Anterior cingulate cortex (tissue), 58 donors: ENCODE data around the gene CCDC126.
"Not testable (repeated sequence)": the region's sequence is repeated elsewhere in the genome, so short reads cannot be mapped to it uniquely, and the experiment has no call there.

Experiments used
- DNase-seq, 58 donors: peaks; one replicate each; lab custom pipeline; 2025; lab: John Stamatoyannopoulos, UW

CCDC126 gene, protein sequence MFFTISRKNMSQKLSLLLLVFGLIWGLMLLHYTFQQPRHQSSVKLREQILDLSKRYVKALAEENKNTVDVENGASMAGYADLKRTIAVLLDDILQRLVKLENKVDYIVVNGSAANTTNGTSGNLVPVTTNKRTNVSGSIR

GRCh38 chr7:23597094-23598091 lies at the start of gene CCDC126:
Gene CCDC126, plus strand, starts transcription at chr7:23597382. Its CDS starts 13,934 bp downstream, at chr7:23611316.
- DNase-seq = peak; percentile 25 to 94 (median 87)

- DNase-seq = no peak
Observed at GRCh38 chr7:23547662-23548061, 49.5 kb upstream of the CCDC126 start.

- no peak for DNase-seq
Observed at GRCh38 chr7:23558303-23558702, 38.9 kb upstream of the CCDC126 start.

DNA sequence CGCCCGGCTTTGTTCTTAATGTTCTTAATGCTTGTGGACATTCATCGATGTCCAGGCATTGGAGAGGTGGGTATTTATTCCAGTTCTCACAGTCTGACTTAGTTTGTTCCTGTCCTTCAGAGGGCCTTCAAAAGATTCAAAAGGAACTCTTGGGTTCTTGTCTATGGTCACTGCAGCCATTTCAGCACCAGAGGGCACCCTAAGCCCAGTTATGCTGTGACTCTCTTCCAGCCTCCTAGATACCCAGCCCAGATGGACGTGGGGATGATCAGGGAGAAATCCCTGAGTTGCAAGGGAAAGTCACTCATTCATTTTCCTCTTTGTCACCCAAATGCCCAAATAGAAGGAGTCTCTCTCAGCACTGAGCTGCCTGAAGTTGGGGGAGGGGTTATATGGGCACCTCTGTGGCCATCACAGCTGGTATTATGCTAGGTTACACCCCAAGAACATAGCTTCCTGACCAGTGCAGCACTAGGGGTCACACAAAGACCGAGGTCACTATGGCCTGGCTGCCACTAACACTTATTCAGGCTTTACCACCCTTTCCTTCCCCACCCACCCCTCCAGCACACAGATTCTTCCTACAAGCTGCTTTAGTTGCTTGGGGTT lies 26.5 kb upstream of the CCDC126 start:
- peak in 55 of 58 donors; percentile 3 to 73 (median 46) for DNase-seq

GRCh38 chr7:23581975-23582374 lies 15.2 kb upstream of the CCDC126 start:
- DNase-seq = not testable (repeated sequence)

- DNase-seq = not testable (repeated sequence)
Observed at GRCh38 chr7:23585304-23585703, 11.9 kb upstream of the CCDC126 start.

- DNase-seq = no peak
Observed at GRCh38 chr7:23586159-23586558, 11.0 kb upstream of the CCDC126 start.

DNA sequence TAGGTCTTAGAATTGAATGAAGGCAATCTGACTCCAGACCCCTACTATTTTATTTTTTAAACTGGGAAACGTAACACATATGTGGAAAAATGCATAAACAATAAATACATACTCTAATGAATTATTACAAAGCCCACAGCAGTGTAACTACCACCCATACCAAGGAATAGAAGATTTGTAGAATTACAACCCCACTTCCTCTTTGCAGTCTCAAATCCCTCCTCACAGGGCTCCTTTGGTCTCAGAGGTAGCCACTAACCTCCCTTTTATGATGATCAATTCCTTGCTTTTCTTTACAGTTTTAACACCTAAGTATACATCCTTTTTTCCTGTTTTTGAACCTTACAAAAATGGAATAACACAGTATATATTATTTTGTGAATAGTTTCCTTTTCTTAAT lies 6.7 kb upstream of the CCDC126 start:
- DNase-seq = no peak

GRCh38 chr7:23593706-23594105 lies 3.5 kb upstream of the CCDC126 start:
- no peak for DNase-seq

- DNase-seq = no peak
Observed at GRCh38 chr7:23594879-23595604, 2.1 kb upstream of the CCDC126 start.

DNA sequence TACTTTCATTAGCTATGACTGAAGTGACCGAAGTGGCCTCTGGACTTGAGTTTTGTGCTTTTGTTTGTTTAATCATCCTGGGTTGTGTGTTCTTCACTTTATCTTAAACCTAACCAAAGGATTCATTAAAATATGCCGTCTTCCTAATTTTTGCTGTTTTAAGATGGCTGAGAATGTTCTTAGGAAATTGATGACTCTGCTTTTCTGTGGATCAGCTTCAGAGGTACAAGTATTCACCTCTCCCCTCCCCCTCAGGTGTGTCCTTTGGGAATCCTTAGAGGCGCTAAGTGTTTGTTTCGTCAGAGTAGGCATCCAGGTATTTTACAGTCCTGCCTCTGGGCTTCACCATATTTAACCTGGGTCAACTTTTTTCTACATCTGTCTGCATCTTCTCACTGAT lies 1.1 kb downstream of the CCDC126 start:
- no peak for DNase-seq

GRCh38 chr7:23600236-23600635 lies 3.1 kb downstream of the CCDC126 start:
- DNase-seq = no peak

GRCh38 chr7:23603632-23604295 lies 6.6 kb downstream of the CCDC126 start:
- no peak for DNase-seq

- no peak for DNase-seq
Observed at GRCh38 chr7:23604296-23604640, 7.1 kb downstream of the CCDC126 start.

DNA sequence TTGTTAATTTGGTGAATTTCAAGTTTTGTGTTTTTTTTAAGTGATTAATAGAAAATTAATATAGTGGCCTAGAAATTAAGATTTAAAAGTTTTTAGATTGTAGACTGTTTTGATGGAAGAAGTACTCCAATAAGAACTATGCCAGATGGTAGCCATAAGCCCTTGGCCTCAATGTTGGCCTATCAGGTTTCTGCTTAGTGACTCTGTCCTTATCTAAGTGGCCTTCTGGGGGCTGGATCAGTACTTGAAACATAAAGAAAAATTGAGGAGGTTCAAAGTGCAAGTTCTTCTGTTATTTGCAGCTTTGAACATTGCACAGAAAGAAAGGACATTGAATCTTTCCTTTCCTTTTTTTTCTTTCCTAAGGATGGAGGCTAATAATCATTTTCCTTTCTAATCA lies 9.9 kb downstream of the CCDC126 start:
- no peak for DNase-seq

GRCh38 chr7:23607866-23608265 lies 10.7 kb downstream of the CCDC126 start:
- DNase-seq = no peak

GRCh38 chr7:23615331-23615730 lies 18.1 kb downstream of the CCDC126 start:
- peak in 6 of 58 donors; percentile 0 to 11 (median 5) for DNase-seq

- DNase-seq = no peak
Observed at GRCh38 chr7:23616593-23616992, 19.4 kb downstream of the CCDC126 start.

DNA sequence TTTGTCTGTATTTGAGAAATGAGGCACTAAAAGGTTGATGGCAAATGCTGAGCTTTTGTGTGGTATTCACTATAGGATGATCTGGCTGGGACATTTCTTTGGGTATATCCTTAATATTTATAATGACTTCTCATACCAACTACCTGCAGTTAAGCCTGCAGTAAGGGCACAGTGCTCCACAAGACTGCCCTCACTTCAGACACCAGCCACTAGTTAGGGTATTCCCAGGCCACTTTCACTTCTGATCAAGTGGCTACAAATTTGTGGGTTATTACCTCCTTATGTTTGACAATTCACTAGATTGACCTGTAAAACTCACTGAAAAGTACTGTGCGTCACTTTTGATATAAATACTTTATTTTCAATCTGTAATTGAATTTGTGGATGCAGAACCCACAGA lies 20.3 kb downstream of the CCDC126 start:
- DNase-seq = no peak

- DNase-seq = no peak
Observed at GRCh38 chr7:23618241-23618640, 21.1 kb downstream of the CCDC126 start.
